ENCODE data around the gene FTCD.
"Not testable (repeated sequence)": the region's sequence is repeated elsewhere in the genome, so short reads cannot be mapped to it uniquely, and the experiment has no call there.

FTCD gene

DNA sequence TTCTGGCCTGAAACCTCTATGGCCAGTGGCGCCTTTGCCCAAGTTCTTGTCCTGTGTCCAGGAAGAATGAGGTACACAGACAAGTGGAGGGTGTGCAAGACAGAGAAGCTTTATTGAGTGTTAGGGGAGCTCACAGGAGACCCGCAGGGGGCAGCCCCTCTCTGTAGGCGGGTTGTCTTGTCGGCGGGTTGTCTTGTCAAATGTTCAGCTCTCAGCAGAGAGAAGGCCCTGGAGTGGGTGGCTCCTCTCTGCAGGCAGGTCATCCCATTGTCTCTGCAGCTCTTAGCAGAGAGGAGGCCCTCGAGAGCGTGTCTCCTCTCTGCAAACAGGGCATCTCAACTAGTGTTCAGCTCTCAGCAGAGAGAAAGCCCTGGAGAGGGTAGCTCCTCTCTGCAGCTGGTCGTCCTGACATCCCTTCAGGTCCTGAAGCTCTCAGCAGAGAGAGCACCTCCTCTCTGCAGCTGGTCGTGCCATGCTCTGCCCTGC, 46.5 kb downstream of the FTCD start:
- DNase-seq: no peak

DNA sequence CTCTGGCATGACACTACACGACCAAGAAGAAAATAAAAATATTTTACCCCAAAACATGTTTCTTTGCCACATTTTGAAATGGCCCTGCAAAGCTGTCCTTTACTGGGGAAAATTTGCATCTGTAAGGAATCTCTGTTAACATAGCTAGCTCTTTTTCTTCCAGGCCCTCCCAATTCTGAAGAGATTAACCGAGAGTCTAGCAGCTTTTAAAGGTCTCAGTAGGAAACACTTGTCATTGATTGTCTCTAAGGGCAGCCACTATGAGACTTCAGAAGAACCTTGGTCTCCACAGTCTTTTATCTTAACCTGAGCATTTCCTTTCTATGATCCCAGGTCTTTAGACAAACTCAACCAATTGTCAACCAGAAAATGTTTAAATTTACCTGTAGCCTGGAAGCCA, 48.0 kb downstream of the FTCD start:
- not testable (repeated sequence) for DNase-seq

DNA sequence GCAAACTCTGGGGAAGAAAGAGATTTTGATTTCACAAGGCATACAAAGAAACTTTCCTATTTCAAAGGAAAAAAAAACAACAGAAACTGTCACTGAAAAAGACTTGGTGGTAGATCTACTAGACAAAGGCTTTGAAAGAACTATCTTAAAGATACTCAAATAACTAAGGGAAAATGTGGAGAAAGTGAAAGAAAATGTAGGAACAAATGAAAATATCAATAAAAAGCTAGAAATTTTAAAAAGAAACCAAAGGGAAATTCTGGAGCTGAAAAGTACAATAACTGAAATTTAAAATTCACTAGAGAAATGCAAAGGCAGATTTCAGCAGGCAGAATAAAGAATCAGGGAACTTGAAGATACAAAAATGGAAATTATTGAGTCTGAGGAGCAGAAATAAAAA, 51.3 kb downstream of the FTCD start:
- no peak for DNase-seq

DNA sequence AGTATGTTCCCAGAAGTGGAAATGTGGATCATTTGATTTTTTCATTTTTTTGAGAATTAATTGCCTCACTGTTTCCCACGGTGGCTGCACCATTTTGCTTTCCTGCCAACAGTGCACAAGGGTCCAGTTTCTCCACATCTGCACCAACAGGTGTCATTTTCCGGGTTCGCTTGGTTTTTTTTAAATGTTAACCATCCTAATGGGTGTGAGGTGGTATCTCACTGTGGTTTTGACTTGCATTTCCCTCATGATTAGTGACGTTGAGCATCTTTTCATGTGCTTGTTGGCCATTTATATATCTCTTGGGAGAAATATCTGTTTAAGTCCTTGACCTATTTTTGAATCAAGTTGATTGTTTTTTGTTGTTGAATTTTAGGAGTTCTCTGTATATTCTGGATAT, 54.5 kb downstream of the FTCD start:
- DNase-seq: no peak

DNA sequence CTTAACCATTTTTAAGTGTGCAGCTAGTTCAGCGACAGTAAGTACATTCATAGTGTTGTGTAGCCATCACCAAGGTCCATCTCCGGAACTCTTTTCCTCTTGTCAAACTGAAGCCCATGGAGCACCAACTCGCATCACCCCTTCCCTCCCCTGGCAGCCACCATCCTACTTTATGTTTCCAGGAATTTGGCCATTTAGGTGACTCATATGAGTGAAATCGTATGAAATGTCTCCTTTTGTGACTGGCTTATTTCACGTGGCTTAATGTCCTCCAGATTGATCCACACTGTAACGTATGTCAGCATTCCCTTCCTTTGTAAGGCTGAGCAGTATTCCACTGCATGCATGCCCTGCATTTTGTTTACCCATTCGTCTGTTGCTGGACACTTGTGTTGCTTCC, 55.0 kb downstream of the FTCD start:
- no peak for DNase-seq

DNA sequence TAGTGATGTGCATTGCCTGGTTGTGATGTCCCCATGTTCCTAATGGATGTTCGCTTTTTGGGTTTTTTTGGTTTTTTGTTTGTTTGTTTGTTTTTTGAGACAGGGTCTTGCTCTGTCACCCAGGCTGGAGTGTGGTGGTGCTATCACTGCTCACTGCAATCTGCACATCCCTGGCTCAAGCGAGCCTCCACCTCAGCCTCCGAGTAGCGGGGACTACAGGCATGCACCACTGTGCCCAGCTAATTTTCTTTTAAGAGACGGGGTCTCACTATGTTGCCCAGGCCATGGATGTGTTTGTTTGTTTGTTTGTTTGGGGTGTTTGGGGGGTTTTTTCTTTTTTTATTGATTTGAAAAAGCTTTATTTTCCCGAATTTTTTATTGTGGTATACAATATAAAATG, 55.4 kb downstream of the FTCD start:
- no peak for DNase-seq

DNA sequence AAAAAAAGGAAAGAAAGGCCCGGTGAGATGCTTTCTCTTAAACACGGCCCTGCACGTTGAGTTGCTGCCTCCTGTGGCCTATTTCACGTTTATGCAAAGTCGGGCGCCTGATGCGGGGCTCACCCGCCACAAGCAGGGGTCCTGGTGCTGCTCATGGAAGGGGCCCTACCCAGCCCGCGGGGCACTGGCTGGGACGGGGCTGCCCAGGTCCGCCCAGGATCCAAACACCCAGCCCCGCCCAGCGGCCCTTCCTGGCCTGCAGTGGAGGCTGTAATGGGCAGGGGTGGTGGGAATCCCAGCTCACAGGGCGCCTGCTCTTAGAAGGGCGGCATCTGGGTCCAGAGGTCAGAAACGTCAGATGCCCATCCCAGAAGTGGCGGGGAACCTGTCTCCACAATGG, 55.9 kb downstream of the FTCD start:
- DNase-seq: no peak

DNA sequence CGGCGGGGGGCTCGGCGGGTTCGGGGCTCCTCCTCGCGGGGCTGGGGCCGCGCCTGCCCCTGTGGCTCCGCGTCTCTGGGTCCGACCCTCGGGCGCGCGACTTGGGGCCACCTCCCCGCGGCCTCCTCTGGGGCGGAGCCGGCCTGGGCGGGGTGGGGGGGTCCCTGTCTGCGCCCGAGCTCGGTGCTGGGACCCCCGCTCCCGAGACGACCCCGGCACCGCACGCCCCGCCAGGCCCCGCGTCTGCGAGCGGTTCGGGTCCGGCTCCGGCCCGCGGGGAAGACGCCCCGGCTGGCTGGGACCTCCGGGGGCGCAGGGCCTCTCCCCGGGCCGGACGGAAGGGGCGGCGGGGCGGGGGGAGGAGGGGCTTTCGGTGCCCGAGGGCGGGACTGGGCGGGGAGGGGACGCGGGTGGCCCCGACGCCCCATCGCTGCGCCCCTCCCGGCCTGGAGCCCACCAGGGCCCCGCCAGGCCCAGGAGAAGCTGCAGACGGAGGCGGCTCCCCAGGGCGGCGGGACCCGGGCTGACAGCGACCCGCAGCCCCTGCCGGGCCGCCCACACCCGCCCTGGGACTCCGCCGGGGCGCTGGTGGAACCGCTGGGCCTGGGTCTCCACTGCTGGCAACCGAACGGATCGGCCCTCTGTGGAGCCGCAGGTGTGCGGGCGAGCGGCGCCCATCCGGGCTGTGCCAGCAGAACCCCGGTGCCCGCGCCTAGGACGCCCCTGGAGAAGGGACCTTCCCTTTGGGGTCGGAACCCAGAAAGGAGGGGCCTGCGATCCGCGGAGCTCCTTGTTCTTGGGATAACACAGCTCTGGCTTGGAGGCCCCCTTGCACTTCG, 56.9 kb downstream of the FTCD start:
- DNase-seq: no peak

DNA sequence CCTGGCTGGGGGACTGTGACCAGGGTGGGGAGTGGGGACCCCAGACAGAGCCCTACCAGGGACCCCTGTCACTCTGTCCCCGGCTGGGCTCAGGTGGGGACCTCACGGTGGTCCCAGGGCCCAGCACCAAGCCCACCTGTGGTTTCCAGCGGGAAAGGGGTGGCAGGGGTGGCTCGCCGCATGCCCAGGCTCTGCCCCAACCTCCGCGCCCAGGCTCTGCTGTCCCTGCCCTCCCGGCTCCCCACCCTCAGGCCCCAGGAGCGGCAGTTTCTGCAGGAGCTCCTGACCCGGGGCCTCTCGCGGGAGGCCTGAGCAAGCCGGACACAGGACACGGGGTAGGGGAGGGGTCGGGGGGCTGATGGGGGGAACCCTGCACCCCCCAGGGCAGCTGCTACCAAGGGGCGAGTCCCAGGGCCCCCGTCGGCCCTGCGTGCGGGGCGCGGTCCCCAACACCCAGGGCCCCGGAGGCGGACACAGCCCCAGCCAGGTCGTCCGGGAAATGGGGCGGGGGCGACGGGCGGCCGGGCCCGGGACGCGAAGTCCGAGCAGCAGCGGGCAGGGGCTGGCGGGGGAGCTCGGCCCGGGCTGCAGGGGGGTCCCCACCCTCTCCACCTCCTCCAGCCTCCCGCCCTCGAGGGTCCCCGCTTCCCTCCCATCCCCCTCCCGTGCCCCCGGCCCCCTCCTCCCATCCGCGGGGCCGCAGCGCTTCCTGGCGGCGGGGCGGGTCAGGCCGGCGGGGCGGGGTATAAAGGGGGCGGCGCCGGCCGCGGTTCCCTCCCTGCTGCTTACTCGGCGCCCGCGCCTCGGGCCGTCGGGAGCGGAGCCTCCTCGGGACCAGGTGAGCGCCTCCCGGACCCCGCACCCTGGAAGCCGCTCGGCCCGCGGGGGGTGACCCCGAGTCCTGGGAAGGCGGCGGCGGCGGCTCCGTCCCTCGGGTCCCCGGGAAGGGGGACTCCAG, 57.8 kb downstream of the FTCD start, which contains the start of gene COL6A2:
COL6A2 (plus strand) TSS at position 777 of the 958 bp plus-strand sequence.
- DNase-seq: no peak

DNA sequence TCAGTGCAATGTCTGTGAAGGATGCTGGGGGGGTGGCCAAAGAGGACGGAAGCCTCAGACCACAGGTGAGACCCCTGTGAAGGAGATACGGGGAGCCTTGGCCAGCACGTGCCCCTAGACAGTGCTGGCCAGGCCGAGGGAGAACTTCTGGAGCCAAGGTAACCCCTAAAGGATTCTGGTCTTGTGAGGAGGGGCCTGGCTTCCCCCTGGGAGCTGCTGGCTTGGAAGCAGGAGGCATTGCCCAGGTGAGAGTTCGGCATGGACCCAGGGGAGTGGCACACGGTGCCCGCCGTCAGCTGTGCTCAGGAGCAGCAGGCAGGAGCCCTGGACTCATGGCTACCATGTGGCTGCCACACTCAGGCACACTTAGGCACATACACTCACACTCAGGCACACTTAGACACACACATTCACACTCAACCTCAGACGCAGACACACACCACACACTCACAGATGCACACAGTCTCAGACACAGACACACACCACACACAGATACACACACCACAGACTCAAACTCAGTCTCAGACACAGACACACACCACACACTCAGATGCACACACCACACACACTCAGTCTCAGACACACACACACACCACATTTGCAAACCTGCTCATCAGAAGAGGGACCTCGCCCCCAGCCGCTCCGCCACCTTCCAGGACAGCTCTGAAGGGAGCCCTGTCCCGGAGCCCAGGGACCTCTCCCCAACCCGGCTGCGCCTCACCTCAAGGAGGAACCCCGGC, 58.6 kb downstream of the FTCD start:
- DNase-seq: no peak

DNA sequence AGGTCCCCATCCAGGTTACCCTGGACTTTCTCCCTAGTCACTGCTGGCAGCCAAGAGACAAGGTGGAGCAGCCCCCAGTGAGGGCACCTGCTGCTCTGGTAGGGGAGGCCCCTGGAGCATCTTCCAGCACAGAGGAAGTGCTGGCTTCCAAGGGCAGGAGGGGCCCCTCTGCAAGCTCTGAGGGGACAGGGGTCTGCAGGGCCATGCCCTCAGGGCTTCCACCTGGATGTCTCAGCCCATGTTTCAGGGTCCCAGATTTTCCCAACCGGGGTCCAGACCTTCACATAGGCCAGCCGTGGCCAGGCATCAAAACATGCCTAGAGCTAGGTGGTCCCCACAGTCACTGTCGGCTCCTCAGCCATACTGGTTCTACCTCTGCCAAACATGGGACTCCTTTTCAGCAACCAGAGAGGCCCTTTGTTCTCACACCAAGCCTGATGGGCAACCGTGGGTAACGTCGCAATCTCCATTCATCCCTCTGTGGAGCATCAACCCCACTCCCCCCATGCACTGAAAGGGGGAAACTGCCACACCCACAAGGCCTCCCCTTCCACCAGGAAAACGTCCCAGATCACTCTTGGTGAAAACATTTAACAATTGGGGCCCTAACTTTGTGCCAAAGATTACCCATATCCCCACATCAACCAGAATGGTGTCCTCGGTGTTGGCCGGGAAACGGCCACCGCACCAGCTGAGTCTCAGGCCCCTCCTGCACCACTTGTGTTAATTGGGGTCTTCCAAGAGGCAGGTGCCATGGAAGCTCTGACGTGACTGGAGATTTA, 59.4 kb downstream of the FTCD start:
- DNase-seq: no peak

DNA sequence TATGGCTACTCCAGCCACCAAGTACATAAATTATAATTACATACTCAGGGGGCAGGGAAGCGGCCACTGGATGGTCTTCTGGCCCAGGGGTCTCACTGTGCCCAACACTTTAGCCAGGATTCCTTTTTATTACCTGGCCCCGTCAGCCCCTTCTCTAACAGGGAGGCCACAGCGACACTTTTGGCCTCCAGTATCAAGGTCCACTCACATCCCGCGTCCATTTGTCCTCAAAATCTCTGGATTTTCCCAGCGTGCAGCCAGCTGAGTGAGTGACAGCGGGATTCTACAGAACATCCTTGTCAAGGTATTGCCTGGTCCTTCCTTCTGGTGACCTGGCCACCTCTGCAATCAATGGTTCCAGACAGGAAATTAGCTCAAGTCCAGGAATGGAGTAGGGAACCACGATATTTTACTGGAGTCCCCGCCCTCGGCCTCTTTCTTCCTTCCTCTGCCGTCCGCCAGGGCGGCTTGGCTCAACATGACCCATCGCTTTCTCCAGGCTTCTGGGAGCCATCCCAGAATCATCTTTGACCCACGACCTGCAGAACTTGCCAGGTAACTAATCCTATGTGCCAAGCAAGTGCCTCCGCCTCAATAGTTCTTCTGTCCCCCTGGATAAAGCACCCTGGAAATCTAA, 60.2 kb downstream of the FTCD start:
- no peak for DNase-seq

DNA sequence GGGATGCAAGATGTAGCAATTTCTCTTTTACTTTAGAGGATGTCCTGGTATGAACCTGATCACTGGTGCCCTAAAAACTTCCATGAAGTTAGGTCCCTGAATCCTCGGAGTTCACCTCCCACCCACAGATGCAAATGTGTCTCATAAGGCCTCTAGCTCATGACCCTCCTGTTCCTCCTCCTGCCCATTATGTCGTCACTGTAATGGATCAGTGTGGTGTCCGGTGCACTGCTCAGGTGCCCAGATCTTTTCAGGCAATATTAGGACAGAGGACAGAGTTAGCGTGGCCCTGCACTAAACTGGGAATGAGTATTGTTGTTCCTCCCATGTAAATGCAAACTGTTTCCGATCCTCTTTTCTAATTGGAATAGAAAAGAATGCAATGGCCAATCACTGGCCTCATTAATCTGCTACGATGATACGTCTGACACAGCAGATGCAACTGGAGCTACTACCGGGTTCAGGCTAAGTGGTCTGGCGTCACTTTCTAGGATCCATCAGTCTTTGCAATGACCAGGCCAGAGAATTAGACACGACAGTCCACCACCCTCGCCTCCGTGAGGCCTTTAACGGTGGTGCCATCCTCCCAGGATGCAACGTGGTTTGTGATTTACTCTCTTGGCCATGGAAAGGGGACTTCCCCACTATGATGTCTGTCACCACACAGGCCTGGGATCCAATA, 60.8 kb downstream of the FTCD start:
- no peak for DNase-seq

DNA sequence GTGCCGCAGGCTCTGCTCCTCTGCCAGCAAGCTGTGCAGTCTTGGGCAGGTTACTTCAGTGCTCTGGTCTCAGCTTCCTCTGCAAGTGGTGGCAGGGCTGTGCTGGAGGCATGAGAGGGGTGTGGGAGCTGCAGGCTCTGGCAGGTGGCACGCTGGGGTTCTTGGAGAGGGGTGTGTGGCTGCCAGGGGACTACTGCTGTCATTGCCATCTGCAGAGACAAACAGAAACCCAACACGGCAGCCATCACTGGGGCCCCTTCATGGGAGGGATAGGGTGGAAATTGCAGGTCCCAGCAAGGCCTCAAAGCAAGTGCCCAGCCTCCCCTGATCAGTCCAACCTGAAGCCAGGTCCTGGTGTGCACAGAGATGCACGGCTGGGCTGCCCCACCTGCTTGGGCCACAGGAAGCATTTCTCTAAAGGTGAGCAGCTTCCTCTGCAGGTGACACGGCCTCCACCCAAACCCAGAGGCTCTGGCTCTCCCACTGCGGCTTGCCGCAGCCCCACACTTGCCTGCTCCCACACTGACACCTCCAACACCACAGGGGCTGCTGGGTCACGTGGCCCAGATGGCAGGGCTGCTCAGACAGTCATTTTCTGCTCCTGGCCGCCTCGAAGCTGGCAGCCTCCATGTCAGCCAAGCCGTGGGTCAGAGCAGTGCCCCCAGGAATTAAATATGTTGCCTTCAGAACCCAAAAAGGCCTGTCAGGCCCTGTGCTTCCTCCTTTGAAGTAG, 61.5 kb downstream of the FTCD start:
- DNase-seq: no peak

DNA sequence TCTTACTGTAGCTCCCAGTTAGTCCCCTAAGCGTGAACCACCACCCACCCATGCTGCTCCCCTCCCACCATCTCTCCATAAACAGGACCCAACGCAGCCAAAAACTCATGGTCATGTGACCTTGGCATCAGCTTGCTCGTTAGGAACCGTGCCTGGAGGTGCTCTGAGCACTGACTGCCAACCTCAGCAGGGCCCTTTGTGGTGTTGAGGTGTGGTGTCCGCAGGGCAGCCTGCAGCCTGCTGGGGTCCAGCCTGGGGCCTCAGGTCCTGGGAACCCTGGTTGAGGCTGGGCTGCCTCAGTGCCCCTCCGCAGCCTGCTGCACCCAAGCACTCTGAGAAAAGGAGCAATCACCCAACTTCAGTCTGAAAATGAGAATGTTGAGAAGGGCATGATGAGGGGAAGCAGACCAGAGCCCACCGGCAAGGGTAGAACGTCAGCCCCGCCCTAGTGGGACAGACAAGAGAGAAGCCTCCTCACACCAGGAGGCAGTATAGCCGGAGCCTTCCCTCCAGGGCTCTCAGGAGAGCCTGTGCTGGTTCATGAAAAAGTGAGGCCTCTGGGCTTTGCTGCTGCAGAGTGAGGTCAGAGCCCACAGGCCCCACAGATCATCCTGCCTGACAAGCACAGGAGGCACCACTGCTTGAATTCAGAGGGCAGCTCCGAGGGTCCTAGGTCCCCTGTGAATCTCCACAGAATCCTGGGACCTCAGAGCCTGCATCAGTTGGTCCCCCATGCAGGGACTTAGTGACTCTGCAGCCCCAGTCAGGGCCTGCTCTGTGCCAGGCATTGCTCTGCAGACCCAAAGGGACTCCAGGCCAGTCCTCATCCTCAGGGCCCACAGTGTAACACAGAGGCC, 62.3 kb downstream of the FTCD start:
- no peak for DNase-seq

DNA sequence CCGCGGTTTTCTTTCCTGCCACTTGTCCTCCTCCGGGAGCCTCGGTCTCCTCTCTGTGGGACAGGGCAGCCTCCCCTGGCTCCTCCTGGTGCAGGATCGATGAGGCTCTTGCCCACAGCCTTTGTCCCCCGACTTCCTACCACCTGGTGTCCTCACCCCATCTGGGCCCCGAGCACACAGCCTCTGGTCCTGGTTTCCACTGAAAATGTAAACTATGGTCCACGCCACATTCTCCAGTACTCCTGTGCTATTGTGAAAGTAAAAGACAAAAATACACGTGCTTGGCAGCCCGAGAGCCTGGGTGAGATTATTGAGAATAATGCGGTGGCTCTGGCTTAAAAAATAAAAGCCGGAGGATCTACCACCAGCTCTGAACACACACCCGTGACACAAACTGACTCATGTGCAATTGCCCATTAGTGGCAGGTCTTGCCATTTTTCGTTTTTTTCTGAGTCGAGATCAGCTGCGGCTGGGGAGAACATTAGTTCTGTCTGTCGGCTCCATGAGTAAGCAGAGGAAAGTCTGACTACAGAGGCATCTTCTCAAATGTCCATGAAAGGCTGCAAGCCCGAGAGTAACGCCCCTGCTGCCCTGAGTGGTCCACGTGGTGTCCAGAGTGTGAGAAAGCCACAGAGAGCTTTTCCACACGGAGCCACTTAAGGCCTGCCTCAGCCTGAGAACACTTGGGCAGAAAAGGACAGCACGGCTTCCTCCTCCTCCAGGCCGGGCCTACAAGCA, 63.2 kb downstream of the FTCD start:
- no peak for DNase-seq

DNA sequence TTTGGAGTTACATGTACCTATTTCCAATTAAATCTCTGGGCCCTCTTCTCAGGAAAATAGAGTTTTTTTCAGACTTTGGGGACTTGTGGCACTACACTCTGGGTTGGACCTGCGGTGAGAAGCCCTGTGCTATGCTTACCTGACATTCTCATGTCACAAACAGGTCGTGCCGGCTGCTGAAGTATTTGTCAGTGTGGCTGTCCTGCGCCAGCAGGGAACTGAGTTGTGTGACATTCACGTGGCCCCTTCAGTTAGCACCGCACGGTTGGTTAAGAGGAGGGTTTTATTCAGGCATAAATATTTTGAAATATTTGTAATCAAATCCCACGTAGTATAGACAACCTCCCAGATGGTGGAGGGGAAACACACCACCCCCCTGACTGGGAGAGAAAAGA, 63.8 kb downstream of the FTCD start:
- DNase-seq: no peak

DNA sequence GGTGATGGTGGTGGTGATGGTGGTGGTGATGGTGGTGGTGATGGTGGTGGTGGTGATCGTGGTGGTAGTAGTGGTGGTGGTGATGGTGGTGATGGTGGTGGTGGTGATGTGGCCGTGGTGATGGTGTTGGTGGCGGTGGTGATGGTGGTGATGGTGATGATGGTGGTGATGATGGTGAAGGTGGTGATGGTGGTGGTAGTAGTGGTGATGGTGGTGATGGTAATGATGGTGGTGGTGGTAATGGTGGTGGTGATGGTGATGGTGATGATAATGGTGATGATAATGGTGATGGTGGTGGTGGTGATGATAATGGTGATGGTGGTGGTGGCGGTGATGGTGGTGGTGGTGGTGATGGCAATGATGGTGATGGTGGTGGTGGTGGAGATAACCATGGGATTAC, 64.3 kb downstream of the FTCD start:
- DNase-seq: no peak

DNA sequence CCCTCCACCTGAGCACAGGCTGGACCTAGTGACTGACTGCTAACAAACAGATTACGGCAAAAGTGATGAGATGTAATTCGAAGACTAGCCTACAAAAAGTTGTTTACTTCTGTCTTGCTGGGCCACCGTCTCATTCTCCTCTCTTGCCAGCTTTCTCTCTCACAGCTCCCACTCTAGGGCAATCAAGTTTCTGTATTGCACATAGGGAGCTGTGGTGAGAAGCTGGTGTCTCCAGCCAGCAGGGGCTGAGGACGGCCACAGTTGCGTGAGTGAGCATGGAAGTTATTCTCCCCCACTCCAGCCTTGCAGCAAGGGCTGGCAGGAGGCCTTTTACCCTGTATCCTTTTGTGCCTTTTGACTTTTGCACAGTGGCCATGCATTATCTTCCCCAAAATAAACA, 66.1 kb downstream of the FTCD start:
- DNase-seq: no peak
